HEK293 (cell line): ENCODE results near the gene C1orf167.

Experiments
- CTCF ChIA-PET: fragments of 350-600 bp; formaldehyde crosslinking; extraction: SDS; loops from one replicate; lab custom pipeline; 2021; ENCODE audit warnings: antibody characterized with exemption; lab: Yijun Ruan, JAX
- POLR2A ChIA-PET: fragments of 300-600 bp; formaldehyde crosslinking; extraction: SDS; loops from one replicate; lab custom pipeline; 2020; ENCODE audit warnings: antibody characterized with exemption, inconsistent platforms; lab: Yijun Ruan, JAX
- H3K27ac ChIP-seq: fragments of 200-500 bp; sonication (Bioruptor generic); 2 replicates; pipeline ENCODE4 v1.5.1; 2014; ENCODE audit warnings: low read depth, low read length, control low read depth, inconsistent platforms; ENCODE audit errors: extremely low read depth
- H3K36me3 ChIP-seq, 2 experiments: fragments of 200-500 bp in 1 of 2; sonication (Bioruptor generic) in 1 of 2; 1 replicate in 1 of 2; 2 replicates in 1 of 2; pipeline ENCODE4 v1.5.1; 2014 to 2017; ENCODE audit warnings: inconsistent platforms in 2 of 2, low read length in 2 of 2; ENCODE audit not compliant: control insufficient read depth in 2 of 2, insufficient read depth in 1 of 2
- H3K4me1 ChIP-seq: fragments of 200-500 bp; sonication (Bioruptor generic); 2 replicates; pipeline ENCODE4 v1.5.1; 2014; ENCODE audit warnings: mild to moderate bottlenecking, low read length, inconsistent platforms; ENCODE audit not compliant: control insufficient read depth, insufficient read depth
- H3K4me3 ChIP-seq: 2 replicates; pipeline ENCODE4 v1.5.1; 2011; ENCODE audit warnings: low read depth, mild to moderate bottlenecking, control low read depth, low read length, moderate library complexity
- H3K9me3 ChIP-seq: fragments of 200-500 bp; sonication (Bioruptor generic); 2 replicates; pipeline ENCODE4 v1.5.1; 2014; ENCODE audit warnings: low read depth, low read length, inconsistent platforms; ENCODE audit not compliant: control insufficient read depth, insufficient read depth
- ZFHX2 ChIP-seq: fragments of 450-650 bp; formaldehyde crosslinking; conservative IDR thresholded peaks from 2 replicates; pipeline ENCODE4 v1.5.1; 2016; ENCODE audit warnings: missing biosample characterization, missing genetic modification characterization
- ZFP41 ChIP-seq: fragments of 450-650 bp; formaldehyde crosslinking; IDR thresholded peaks from 2 replicates; pipeline ENCODE4 v1.5.1; 2016; ENCODE audit warnings: missing biosample characterization, missing genetic modification characterization, borderline replicate concordance
- ZNF112 ChIP-seq: fragments of 450-650 bp; formaldehyde crosslinking; IDR thresholded peaks from 2 replicates; pipeline ENCODE4 v1.5.0; 2017; ENCODE audit warnings: missing biosample characterization, missing genetic modification characterization
- ZNF114 ChIP-seq: fragments of 450-650 bp; formaldehyde crosslinking; IDR thresholded peaks from 2 replicates; pipeline ENCODE4 v1.5.0; 2017; ENCODE audit warnings: missing biosample characterization, missing genetic modification characterization
- ZNF146 ChIP-seq: fragments of 450-650 bp; formaldehyde crosslinking; IDR thresholded peaks from 2 replicates; pipeline ENCODE4 v1.5.1; 2016; ENCODE audit warnings: missing biosample characterization, missing genetic modification characterization
- ZNF157 ChIP-seq: fragments of 450-650 bp; formaldehyde crosslinking; IDR thresholded peaks from 2 replicates; pipeline ENCODE4 v1.5.1; 2016; ENCODE audit warnings: missing biosample characterization, missing genetic modification characterization
- ZNF16 ChIP-seq: fragments of 450-650 bp; formaldehyde crosslinking; IDR thresholded peaks from 2 replicates; pipeline ENCODE4 v1.5.1; 2016; ENCODE audit warnings: low read depth, missing biosample characterization, missing genetic modification characterization
- ZNF223 ChIP-seq: fragments of 450-650 bp; formaldehyde crosslinking; IDR thresholded peaks from 2 replicates; pipeline ENCODE4 v1.5.1; 2016; ENCODE audit warnings: missing biosample characterization, missing genetic modification characterization
- ZNF366 ChIP-seq: fragments of 450-650 bp; formaldehyde crosslinking; conservative IDR thresholded peaks from 2 replicates; pipeline ENCODE4 v1.5.1; 2016; ENCODE audit warnings: missing biosample characterization, missing genetic modification characterization
- ZNF426 ChIP-seq: fragments of 450-650 bp; formaldehyde crosslinking; IDR thresholded peaks from 2 replicates; pipeline ENCODE4 v1.5.1; 2017; ENCODE audit warnings: missing biosample characterization, missing genetic modification characterization, mild to moderate bottlenecking, inconsistent platforms, moderate library complexity
- ZNF514 ChIP-seq: fragments of 450-650 bp; formaldehyde crosslinking; IDR thresholded peaks from 2 replicates; pipeline ENCODE4 v1.5.1; 2016; ENCODE audit warnings: missing biosample characterization, missing genetic modification characterization
- ZNF548 ChIP-seq: fragments of 450-650 bp; formaldehyde crosslinking; IDR thresholded peaks from 2 replicates; pipeline ENCODE4 v1.5.1; 2016; ENCODE audit warnings: missing biosample characterization, missing genetic modification characterization
- ZNF830 ChIP-seq: fragments of 450-650 bp; IDR thresholded peaks from 2 replicates; pipeline ENCODE4 v1.5.0; 2018; ENCODE audit warnings: missing biosample characterization, missing genetic modification characterization, low read depth, mild to moderate bottlenecking, moderate library complexity
- ZNF837 ChIP-seq: fragments of 450-650 bp; formaldehyde crosslinking; IDR thresholded peaks from 2 replicates; pipeline ENCODE4 v1.5.1; 2016; ENCODE audit warnings: missing biosample characterization, missing genetic modification characterization
- TF ChIP-seq, protein P1 (sequence below): fragments of 450-650 bp; formaldehyde crosslinking; IDR thresholded peaks from 2 replicates; pipeline ENCODE4 v1.5.1; 2016; ENCODE audit warnings: missing biosample characterization, missing genetic modification characterization, low read depth
- TF ChIP-seq, protein P2 (sequence below): fragments of 450-650 bp; formaldehyde crosslinking; IDR thresholded peaks from 2 replicates; pipeline ENCODE4 v1.5.1; 2016; ENCODE audit warnings: missing biosample characterization, missing genetic modification characterization, borderline replicate concordance
- TF ChIP-seq, protein P3 (sequence below): fragments of 450-650 bp; formaldehyde crosslinking; IDR thresholded peaks from 2 replicates; pipeline ENCODE4 v1.5.1; 2016; ENCODE audit warnings: missing biosample characterization, missing genetic modification characterization
- TF ChIP-seq, protein P4 (sequence below): fragments of 450-650 bp; formaldehyde crosslinking; conservative IDR thresholded peaks from 2 replicates; pipeline ENCODE4 v1.5.1; 2016; ENCODE audit warnings: low read depth, missing biosample characterization, missing genetic modification characterization

The C1orf167 gene

DNA sequence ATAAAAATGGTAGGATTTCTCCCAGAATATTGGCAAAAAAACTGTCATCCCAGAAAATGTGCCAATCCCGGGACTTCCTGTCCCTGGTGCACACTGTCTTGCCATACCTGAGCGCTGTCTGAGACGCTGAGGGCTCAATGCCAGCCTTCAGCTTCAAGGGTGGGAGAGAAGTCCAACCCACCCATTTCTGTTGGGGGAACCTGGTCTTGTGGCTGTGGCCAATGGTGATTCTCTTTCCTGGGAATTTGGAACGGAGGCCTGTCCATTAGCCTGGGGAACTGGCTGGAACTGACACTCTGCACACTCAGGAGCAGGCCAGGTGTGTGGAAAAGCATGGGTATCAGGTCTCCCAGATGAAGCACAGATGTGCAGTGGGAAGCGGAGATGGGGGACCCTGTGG is 37.1 kb downstream of the C1orf167 start (continued):
- TF ChIP-seq, protein P1, sequence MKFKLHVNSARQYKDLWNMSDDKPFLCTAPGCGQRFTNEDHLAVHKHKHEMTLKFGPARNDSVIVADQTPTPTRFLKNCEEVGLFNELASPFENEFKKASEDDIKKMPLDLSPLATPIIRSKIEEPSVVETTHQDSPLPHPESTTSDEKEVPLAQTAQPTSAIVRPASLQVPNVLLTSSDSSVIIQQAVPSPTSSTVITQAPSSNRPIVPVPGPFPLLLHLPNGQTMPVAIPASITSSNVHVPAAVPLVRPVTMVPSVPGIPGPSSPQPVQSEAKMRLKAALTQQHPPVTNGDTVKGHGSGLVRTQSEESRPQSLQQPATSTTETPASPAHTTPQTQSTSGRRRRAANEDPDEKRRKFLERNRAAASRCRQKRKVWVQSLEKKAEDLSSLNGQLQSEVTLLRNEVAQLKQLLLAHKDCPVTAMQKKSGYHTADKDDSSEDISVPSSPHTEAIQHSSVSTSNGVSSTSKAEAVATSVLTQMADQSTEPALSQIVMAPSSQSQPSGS (tag by site-specific recombination): no peak
- no peak for TF ChIP-seq ZNF830 (tag by site-specific recombination)
- TF ChIP-seq, all 188 proteins: peak for 0

DNA sequence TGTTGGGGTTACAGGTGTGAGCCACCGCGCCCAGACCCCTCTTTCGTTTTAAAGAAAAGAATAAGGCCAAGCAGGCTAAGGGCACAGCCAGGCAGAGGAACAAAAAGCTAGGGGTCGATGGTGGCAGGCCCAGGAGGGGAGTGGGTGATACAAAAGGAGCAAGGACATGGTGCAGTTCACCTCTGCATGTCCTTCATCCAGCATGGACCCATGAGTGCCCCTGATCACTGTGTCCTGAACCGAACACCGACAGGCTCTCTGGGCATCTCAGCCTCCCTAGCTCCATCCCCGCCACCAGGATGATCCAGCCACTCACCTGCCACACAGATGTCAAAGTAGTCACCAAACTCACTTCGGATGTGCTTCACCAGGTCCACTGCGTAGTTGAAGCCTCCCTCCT is 37.9 kb downstream of the C1orf167 start:
- no peaks in the 10 kb centered on the region for H3K9me3 ChIP-seq
- no peak for TF ChIP-seq ZNF366 (tag by site-specific recombination)
- no peak for TF ChIP-seq ZNF146 (tag by site-specific recombination)
- no peak for TF ChIP-seq ZFP41
- TF ChIP-seq ZNF16: no peak
- TF ChIP-seq ZNF157 (tag by site-specific recombination): no peak
- TF ChIP-seq, protein P2, sequence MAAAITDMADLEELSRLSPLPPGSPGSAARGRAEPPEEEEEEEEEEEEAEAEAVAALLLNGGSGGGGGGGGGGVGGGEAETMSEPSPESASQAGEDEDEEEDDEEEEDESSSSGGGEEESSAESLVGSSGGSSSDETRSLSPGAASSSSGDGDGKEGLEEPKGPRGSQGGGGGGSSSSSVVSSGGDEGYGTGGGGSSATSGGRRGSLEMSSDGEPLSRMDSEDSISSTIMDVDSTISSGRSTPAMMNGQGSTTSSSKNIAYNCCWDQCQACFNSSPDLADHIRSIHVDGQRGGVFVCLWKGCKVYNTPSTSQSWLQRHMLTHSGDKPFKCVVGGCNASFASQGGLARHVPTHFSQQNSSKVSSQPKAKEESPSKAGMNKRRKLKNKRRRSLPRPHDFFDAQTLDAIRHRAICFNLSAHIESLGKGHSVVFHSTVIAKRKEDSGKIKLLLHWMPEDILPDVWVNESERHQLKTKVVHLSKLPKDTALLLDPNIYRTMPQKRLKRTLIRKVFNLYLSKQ (tag by site-specific recombination): no peak
- H3K27ac ChIP-seq: no peak overlapping the region
- peaks cover 4% of the 10 kb centered on the region; the same call in 1 of the 2 replicates for H3K4me1 ChIP-seq
- no peak overlapping the region for H3K4me3 ChIP-seq
- ChIA-PET POLR2A (no interaction called here), CTCF (no interaction called here)
- H3K36me3 ChIP-seq: peaks cover 0 to 65% of the 10 kb centered on the region in 2 experiments; a peak in 1 of 3 replicates

DNA sequence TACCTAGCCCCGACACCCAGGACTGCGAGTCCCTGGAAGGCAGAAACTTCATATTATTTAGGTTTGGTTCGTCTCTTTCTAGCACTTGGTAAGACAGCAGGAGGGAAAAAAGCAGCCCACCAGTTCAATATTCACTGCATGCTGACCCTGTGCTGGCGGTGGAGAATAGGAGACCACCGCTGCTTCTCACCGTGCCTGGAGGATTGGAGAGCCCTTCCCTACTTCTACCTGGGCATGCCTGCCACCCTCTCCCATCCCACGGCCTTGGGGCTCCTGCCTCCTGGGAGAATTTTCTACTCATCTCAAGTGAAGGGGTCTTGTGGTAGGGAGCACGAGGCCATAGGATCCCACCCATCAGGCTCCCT is 38.4 kb downstream of the C1orf167 start:
- ChIA-PET POLR2A (no interaction called here), CTCF (no interaction called here)
- peaks cover 0 to 60% of the 10 kb centered on the region in 2 experiments; a peak in 1 of 3 replicates for H3K36me3 ChIP-seq
- no peaks in the 10 kb centered on the region for H3K9me3 ChIP-seq
- no peak overlapping the region for H3K4me3 ChIP-seq
- H3K4me1 ChIP-seq: peaks cover 4% of the 10 kb centered on the region; the same call in 1 of the 2 replicates
- no peak overlapping the region for H3K27ac ChIP-seq
- no peak for TF ChIP-seq ZNF426 (tag by site-specific recombination)
- TF ChIP-seq, protein P3, sequence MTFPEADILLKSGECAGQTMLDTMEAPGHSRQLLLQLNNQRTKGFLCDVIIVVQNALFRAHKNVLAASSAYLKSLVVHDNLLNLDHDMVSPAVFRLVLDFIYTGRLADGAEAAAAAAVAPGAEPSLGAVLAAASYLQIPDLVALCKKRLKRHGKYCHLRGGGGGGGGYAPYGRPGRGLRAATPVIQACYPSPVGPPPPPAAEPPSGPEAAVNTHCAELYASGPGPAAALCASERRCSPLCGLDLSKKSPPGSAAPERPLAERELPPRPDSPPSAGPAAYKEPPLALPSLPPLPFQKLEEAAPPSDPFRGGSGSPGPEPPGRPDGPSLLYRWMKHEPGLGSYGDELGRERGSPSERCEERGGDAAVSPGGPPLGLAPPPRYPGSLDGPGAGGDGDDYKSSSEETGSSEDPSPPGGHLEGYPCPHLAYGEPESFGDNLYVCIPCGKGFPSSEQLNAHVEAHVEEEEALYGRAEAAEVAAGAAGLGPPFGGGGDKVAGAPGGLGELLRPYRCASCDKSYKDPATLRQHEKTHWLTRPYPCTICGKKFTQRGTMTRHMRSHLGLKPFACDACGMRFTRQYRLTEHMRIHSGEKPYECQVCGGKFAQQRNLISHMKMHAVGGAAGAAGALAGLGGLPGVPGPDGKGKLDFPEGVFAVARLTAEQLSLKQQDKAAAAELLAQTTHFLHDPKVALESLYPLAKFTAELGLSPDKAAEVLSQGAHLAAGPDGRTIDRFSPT (tag by site-specific recombination): no peak
- TF ChIP-seq, protein P2 (tag by site-specific recombination): no peak
- no peak for TF ChIP-seq ZNF114
- TF ChIP-seq ZNF112 (tag by site-specific recombination): no peak
- TF ChIP-seq, protein P4, sequence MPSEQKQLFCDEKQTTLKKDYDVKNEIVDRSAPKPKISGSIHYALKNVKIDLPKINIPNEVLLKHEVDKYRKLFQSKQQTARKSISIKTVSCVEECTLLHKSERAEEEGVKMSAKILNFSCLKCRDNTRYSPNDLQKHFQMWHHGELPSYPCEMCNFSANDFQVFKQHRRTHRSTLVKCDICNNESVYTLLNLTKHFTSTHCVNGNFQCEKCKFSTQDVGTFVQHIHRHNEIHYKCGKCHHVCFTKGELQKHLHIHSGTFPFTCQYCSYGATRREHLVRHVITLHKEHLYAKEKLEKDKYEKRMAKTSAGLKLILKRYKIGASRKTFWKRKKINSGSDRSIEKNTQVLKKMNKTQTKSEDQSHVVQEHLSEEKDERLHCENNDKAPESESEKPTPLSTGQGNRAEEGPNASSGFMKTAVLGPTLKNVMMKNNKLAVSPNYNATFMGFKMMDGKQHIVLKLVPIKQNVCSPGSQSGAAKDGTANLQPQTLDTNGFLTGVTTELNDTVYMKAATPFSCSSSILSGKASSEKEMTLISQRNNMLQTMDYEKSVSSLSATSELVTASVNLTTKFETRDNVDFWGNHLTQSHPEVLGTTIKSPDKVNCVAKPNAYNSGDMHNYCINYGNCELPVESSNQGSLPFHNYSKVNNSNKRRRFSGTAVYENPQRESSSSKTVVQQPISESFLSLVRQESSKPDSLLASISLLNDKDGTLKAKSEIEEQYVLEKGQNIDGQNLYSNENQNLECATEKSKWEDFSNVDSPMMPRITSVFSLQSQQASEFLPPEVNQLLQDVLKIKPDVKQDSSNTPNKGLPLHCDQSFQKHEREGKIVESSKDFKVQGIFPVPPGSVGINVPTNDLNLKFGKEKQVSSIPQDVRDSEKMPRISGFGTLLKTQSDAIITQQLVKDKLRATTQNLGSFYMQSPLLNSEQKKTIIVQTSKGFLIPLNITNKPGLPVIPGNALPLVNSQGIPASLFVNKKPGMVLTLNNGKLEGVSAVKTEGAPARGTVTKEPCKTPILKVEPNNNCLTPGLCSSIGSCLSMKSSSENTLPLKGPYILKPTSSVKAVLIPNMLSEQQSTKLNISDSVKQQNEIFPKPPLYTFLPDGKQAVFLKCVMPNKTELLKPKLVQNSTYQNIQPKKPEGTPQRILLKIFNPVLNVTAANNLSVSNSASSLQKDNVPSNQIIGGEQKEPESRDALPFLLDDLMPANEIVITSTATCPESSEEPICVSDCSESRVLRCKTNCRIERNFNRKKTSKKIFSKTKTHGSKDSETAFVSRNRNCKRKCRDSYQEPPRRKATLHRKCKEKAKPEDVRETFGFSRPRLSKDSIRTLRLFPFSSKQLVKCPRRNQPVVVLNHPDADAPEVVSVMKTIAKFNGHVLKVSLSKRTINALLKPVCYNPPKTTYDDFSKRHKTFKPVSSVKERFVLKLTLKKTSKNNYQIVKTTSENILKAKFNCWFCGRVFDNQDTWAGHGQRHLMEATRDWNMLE: no peak
- TF ChIP-seq ZFHX2: no peak
- no peak for TF ChIP-seq ZNF223
- no peak for TF ChIP-seq ZNF837 (tag by site-specific recombination)
- no peak for TF ChIP-seq ZNF514
- TF ChIP-seq, protein P1 (tag by site-specific recombination): no peak
- TF ChIP-seq ZNF548 (tag by site-specific recombination): no peak
